Measurements from ENCODE around the gene ERC2.

DNA sequence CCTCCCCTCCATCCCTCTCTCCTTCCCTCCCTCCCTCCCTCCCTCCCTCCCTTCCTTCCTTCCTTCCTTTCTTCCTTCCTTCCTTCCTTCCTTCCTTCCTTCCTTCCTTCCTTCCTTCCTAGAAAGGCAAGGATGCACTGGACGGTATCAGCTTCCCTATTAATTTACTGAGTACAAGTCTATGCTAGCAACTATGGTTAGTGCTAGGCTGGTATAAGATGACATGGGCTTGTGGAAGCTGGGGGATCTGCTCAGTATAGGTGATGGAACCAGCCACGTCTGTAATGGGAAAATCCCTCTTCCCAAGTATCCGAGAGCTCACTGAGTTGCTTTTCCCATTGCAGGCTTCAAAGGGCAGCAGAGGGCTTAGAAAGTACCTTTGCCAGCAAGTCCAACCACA, 884.8 kb downstream of the ERC2 start:
- TF ChIP-seq GATA2 (IDR thresholded peaks at IDR 0.05; ENCODE audit: low read depth, low read length) = no peak
- TF ChIP-seq GATA3 (IDR thresholded peaks at IDR 0.05; ENCODE audit: low read depth, low read length) = no peak

Measured in SH-SY5Y (cell line).